Immature natural killer cell (primary cell): ENCODE measurements around the gene KCNJ3. TPM values are rescaled to one million over a fixed set of nuclear protein-coding genes. Genes with fewer than 3 reads are reported as not detected.

Experiments used
- DNase-seq, 3 donors: peaks; one replicate each; pipeline ENCODE4 v3.0.0; 2022; ENCODE audit warnings: mixed read lengths in 1 of 3
- H3K27ac Mint-ChIP-seq, 6 donors: one replicate each; pipeline ENCODE4 v1.8.0; 2020; ENCODE audit warnings: mixed read lengths in 6 of 6, mild to moderate bottlenecking in 5 of 6, inconsistent platforms in 4 of 6, moderate library complexity in 3 of 6
- H3K27me3 Mint-ChIP-seq, 3 donors: one replicate each; pipeline ENCODE4 v1.8.0; 2020 to 2021; ENCODE audit warnings: low read depth in 3 of 3, mild to moderate bottlenecking in 3 of 3, mixed read lengths in 3 of 3, moderate library complexity in 3 of 3, inconsistent platforms in 1 of 3
- H3K36me3 Mint-ChIP-seq, 3 donors: one replicate each; pipeline ENCODE4 v1.8.0; 2020; ENCODE audit warnings: mixed read lengths in 3 of 3, inconsistent platforms in 2 of 3, mild to moderate bottlenecking in 2 of 3
- H3K4me1 Mint-ChIP-seq, 2 donors: one replicate each; pipeline ENCODE4 v1.8.0; 2020; ENCODE audit warnings: inconsistent platforms in 2 of 2, mild to moderate bottlenecking in 2 of 2, mixed read lengths in 2 of 2, moderate library complexity in 1 of 2
- H3K4me3 Mint-ChIP-seq, 5 donors: one replicate each; pipeline ENCODE4 v1.8.0; 2020; ENCODE audit warnings: mild to moderate bottlenecking in 5 of 5, mixed read lengths in 5 of 5, inconsistent platforms in 3 of 5, moderate library complexity in 3 of 5
- H3K9me3 Mint-ChIP-seq, 6 donors: one replicate each; pipeline ENCODE4 v1.8.0; 2020; ENCODE audit warnings: mild to moderate bottlenecking in 6 of 6, mixed read lengths in 6 of 6, inconsistent platforms in 4 of 6, moderate library complexity in 3 of 6
- polyA plus RNA-seq, 3 donors: library from polyadenylated mRNA; unstranded; fragments of 300-500 nt; fragmentation: Illumina TruSeq; gene quantifications; one replicate each; pipeline ENCODE4 v1.2.3, GENCODE V29; 2021

The KCNJ3 gene
- polyA plus RNA-seq, 3 donors from 2014 or later: not detected

DNA sequence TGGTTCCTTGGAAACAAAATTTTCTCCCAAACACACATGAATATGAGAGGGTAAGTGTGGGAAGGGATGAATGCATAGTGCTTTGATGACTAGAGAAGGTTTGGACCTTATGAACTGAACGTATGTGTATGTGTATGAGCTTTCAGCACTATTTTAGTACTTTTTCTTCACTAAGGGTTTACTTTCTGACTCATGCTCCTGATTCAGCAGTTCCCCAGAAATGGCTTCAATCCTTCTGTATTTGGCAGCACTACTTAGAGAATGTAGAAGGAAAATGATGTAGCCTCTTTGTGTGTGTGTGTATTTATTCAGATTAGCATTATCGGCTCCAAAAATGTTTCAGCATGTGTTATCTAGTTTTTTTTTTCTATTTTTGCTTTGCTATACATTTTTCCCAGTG, 22.2 kb downstream of the KCNJ3 start:
- no peak for DNase-seq
- Mint-ChIP-seq H3K36me3 (peaks cover 0 to 3% (median 0%) of the 10 kb centered on the region in 3 donors), H3K27ac (no peak overlapping the region), H3K4me1 (no peaks in the 10 kb centered on the region), H3K9me3 (peaks cover 2 to 34% (median 16%) of the 10 kb centered on the region in 6 donors), H3K4me3 (no peak overlapping the region), H3K27me3 (peaks cover 0 to 2% (median 0%) of the 10 kb centered on the region in 3 donors)

DNA sequence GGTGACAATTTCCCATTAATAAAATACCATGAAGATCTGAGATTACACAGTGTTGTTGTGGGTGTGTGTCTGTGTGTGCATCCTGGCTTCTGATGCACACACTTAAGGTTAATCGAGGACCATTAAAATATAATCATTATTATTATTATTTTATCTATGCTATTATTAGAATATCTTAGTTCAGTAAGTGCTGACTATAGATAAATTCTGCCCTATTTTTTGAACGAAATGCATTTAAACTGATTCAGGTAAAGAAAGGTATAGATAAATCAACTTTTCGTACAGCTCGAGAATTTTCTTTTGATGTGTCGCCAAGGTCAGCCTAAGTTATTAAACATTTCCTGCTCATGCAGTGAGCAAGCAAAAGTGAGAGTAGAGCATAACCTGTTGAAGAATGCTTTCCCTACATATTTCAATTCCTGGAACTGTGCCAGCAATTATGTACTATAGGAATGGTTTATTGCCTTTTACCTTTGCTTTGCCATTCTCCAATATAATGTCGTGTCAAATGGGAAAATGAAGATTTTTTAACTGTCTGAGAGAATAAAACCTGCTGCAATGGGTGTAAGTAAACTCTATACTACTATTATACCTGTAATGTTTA, 25.8 kb downstream of the KCNJ3 start:
- Mint-ChIP-seq H3K27ac (no peak overlapping the region), H3K4me3 (no peak overlapping the region), H3K9me3 (peaks cover 3 to 34% (median 19%) of the 10 kb centered on the region in 6 donors), H3K27me3 (peaks cover 0 to 2% (median 2%) of the 10 kb centered on the region in 3 donors), H3K4me1 (no peaks in the 10 kb centered on the region), H3K36me3 (peaks cover 0 to 3% (median 0%) of the 10 kb centered on the region in 3 donors)
- no peak for DNase-seq

DNA sequence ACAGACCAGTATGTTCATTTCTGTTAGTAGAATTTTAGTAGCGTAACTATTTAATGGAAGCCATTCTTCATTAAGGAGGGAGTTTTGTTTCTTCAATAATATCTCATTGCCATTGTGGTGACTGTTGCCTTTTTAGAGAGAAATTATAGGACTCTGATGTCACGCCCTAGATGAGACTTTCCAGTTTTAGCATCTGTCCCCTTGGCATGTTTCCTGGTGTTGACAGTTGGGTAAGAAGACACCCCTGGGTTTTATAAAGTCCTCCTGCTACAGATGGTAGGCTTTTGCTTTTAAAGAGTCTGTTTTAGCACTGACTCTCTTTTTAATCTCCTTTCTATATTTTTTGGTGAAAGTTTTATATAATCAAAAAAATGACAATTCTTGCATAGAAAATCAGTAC, 41.9 kb downstream of the KCNJ3 start:
- DNase-seq: no peak
- peaks cover 0 to 4% (median 0%) of the 10 kb centered on the region in 3 donors for H3K36me3 Mint-ChIP-seq

DNA sequence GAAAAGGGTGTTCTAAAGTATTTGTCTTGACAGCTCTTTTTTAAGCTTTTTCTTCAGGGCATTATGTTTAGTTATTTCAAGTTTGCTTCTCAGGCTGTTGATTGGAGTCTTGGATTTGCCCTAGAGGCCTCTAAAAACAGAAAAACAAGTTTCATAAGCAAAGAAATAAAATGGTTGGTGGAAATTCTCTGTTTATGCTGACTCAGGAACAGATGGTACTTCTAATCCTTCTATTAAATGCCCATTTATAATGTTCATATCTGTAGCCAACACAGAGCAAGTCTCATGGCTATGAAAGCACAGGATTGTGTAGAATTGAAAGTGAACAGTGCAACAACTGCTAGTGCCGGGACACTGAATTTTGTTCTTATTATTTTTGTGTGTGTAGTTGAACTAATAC, 60.4 kb downstream of the KCNJ3 start:
- H3K4me3 Mint-ChIP-seq: no peak overlapping the region
- no peaks in the 10 kb centered on the region for H3K27me3 Mint-ChIP-seq
- H3K36me3 Mint-ChIP-seq: peaks cover 0 to 3% (median 0%) of the 10 kb centered on the region in 3 donors
- H3K27ac Mint-ChIP-seq: no peak overlapping the region
- DNase-seq: no peak
- H3K4me1 Mint-ChIP-seq: no peaks in the 10 kb centered on the region
- peaks cover 3 to 41% (median 8%) of the 10 kb centered on the region in 6 donors for H3K9me3 Mint-ChIP-seq

More for the DNA sequence above, 41.9 kb downstream of the KCNJ3 start:
- no peak overlapping the region for H3K27ac Mint-ChIP-seq
- no peak overlapping the region for H3K4me3 Mint-ChIP-seq
- H3K4me1 Mint-ChIP-seq: no peaks in the 10 kb centered on the region
- H3K9me3 Mint-ChIP-seq: peaks cover 0 to 47% (median 21%) of the 10 kb centered on the region in 6 donors
- no peaks in the 10 kb centered on the region for H3K27me3 Mint-ChIP-seq

DNA sequence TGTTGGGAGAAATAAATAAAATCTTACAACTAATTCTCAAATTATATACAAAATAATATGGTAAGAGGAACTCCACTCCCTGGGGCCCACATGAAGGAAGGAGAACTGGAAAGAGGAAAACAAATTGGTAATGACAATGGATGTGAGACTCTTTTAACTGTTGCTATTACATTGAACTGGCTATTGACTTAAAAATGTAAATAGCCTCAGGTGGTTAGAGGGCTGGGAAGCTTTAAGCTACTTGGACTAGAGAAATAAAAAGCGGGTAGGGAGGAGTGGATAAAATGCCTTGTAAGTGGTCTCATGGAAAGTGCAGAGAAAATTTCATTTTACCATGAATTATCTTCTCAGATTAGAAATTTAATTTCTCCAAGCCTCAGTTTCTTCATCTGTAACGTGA, 64.1 kb downstream of the KCNJ3 start:
- no peak for DNase-seq
- H3K27ac Mint-ChIP-seq: no peak overlapping the region
- H3K9me3 Mint-ChIP-seq: peaks cover 3 to 36% (median 8%) of the 10 kb centered on the region in 6 donors
- no peak overlapping the region for H3K4me3 Mint-ChIP-seq
- peaks cover 0 to 6% (median 0%) of the 10 kb centered on the region in 3 donors for H3K27me3 Mint-ChIP-seq
- peaks cover 0 to 3% (median 0%) of the 10 kb centered on the region in 3 donors for H3K36me3 Mint-ChIP-seq
- no peaks in the 10 kb centered on the region for H3K4me1 Mint-ChIP-seq

DNA sequence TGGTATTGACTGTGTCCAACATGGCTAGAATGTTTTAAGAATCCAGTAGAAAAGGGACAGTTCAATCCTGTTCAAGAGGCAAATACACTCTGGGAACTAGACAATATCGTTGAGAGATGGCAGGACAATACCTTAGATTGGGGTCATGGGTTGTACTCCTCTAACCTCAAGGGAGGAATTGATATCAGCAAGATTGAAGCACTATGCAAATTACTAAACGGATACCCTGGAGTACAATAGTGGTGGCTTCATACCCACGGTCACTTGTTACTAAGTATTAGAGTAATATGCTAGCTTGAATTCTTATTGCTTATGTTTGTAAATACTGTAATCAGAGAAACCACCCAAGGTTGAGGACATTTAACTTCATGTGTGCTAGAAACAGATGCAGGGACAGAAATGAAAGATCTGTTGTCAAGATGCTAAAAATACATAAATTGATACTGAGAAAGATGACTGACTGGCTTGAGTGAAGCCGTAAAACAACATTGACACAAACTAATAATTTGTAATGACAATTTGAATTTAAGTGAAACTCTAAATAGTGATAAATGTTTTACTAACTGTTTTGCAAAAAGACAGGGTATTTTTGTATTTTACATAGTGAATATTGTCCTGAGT, 73.3 kb downstream of the KCNJ3 start:
- H3K36me3 Mint-ChIP-seq: peaks cover 0 to 5% (median 0%) of the 10 kb centered on the region in 3 donors
- peaks cover 11 to 36% (median 17%) of the 10 kb centered on the region in 6 donors for H3K9me3 Mint-ChIP-seq
- H3K27me3 Mint-ChIP-seq: no peaks in the 10 kb centered on the region
- no peak overlapping the region for H3K4me3 Mint-ChIP-seq
- no peaks in the 10 kb centered on the region for H3K4me1 Mint-ChIP-seq
- no peak overlapping the region for H3K27ac Mint-ChIP-seq
- no peak for DNase-seq

DNA sequence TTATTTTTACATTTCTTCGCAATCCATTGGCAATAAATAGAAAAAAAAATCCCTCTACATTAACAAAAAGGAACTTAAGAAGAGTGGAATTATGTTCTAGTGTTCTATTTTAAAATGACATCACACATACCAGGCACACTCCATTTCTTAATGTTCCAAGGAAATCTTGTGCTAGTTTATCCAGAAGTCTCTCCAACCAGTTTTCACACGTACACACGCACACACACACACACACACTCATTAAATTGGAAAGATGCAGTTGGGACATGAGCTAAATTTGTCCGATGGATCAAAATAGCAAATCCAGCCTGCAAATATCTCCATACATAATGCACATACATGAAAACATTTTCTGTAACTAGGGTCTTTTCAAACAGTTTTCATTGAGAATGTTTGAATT, 78.3 kb downstream of the KCNJ3 start:
- Mint-ChIP-seq H3K27ac (no peak overlapping the region), H3K4me1 (no peaks in the 10 kb centered on the region)

DNA sequence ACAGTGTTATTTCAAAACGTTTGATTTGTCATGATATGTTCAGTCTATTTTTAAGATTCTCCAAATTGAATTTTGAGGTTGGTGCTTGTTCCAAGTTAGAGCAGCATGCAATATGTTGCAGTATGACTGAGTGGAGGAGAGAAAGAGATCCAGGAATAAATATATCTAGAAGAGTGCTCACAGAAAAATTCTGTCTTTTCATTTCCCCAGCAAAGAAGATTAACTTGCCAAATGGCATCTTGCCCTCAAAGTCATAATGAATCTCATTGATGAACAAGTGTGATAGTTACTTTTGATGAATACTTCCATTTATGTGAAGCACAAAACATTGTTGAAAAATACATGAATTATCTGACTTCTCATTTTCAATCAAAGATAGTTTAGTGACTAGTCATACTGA, 95.9 kb downstream of the KCNJ3 start:
- Mint-ChIP-seq H3K27ac (no peak overlapping the region), H3K4me3 (no peak overlapping the region), H3K9me3 (peaks cover 2 to 37% (median 10%) of the 10 kb centered on the region in 6 donors), H3K27me3 (peaks cover 0 to 2% (median 0%) of the 10 kb centered on the region in 3 donors), H3K4me1 (no peaks in the 10 kb centered on the region), H3K36me3 (no peaks in the 10 kb centered on the region)
- DNase-seq: no peak

More for the DNA sequence above, 78.3 kb downstream of the KCNJ3 start:
- Mint-ChIP-seq H3K36me3 (no peaks in the 10 kb centered on the region), H3K27me3 (no peaks in the 10 kb centered on the region), H3K9me3 (peaks cover 13 to 41% (median 22%) of the 10 kb centered on the region in 6 donors), H3K4me3 (no peak overlapping the region)
- no peak for DNase-seq

DNA sequence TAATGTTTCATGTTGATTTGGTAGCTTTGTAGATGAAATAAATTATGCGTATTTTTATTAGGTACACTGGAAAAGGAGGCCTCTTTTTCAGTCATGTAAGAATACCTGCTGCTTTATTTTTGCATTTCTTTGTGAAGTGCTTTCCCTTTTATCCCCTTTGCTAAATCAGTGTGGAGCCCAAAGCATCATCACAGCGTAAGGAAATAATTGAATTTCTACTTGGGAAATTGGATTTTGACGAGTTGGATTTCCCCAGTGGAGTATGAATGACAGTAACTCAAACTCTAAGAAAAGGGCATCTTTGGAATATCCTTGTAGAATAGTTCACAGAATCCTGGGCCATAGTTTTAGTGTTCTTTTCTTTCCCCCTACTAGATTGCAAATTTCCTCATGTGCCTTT, 97.2 kb downstream of the KCNJ3 start:
- Mint-ChIP-seq H3K27me3 (peaks cover 0 to 2% (median 0%) of the 10 kb centered on the region in 3 donors), H3K36me3 (no peaks in the 10 kb centered on the region), H3K27ac (no peak overlapping the region), H3K9me3 (peaks cover 0 to 30% (median 12%) of the 10 kb centered on the region in 6 donors), H3K4me1 (no peaks in the 10 kb centered on the region), H3K4me3 (no peak overlapping the region)
- no peak for DNase-seq

DNA sequence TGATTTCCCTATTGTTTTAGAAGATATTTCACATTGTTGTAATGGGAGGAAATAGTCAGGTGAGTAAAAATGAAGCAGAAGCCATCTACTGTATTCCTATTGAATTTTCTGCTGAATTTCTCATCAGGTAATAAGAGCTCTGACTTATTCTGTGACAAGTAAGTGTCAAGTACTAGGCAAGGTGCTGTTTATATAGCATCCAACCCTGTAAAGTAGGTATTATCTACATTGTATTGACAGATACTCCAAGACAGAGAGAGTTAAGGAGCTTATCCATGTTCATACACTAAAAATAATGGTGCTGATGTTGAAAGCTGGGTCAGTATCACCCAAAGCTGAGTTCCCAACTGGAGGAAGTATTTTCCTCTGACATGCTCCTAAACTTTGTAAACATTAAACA, 106.0 kb downstream of the KCNJ3 start:
- peaks cover 0 to 4% (median 2%) of the 10 kb centered on the region in 3 donors for H3K27me3 Mint-ChIP-seq
- peaks cover 4 to 36% (median 15%) of the 10 kb centered on the region in 6 donors for H3K9me3 Mint-ChIP-seq
- peaks cover 0 to 3% (median 0%) of the 10 kb centered on the region in 3 donors for H3K36me3 Mint-ChIP-seq
- no peak for DNase-seq
- no peak overlapping the region for H3K27ac Mint-ChIP-seq
- H3K4me3 Mint-ChIP-seq: no peak overlapping the region
- H3K4me1 Mint-ChIP-seq: no peaks in the 10 kb centered on the region

DNA sequence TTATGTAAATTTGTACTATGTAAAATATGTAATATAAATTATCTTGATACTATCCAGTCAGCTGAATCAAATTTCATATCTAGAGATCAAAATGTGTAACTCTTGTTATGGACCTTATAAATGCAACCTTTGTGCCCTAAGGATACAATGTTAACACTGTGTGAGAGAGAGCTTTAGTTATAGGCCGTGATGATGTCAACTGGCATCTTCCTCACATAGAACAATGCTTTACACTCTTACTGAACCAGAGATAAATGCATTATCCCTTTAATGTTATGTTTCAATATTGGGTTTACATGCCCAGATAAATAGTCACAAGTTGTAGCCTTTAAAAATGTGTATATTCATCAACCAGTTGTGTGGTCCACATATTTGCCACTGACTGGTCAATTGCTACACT, 115.1 kb downstream of the KCNJ3 start:
- H3K27me3 Mint-ChIP-seq: peaks cover 0 to 2% (median 0%) of the 10 kb centered on the region in 3 donors
- H3K4me1 Mint-ChIP-seq: no peaks in the 10 kb centered on the region
- peaks cover 6 to 33% (median 10%) of the 10 kb centered on the region in 6 donors for H3K9me3 Mint-ChIP-seq
- no peaks in the 10 kb centered on the region for H3K36me3 Mint-ChIP-seq
- no peak overlapping the region for H3K27ac Mint-ChIP-seq
- no peak overlapping the region for H3K4me3 Mint-ChIP-seq
- no peak for DNase-seq

DNA sequence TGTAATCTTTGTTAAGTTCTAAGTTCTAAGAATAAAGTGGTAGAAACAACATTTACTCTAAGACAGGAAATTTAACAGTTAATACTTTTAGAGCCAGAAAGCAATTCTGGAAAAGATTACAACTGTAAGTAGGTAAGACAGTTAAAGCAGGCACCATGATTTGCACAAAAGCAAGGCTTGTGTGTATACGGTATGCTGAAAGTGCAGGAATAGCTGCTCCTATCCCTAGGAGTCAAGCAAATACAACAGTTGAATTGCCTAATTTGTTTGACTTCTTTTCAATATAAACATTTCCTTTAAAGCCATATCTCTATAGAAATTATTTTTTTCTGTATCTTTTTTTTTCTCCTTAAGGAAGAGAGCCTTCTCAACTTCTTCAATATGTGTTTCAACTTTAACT, 116.4 kb downstream of the KCNJ3 start:
- peaks cover 4 to 27% (median 10%) of the 10 kb centered on the region in 6 donors for H3K9me3 Mint-ChIP-seq
- DNase-seq: no peak
- H3K4me3 Mint-ChIP-seq: no peak overlapping the region
- no peaks in the 10 kb centered on the region for H3K27me3 Mint-ChIP-seq
- H3K4me1 Mint-ChIP-seq: no peaks in the 10 kb centered on the region
- no peaks in the 10 kb centered on the region for H3K36me3 Mint-ChIP-seq
- no peak overlapping the region for H3K27ac Mint-ChIP-seq

DNA sequence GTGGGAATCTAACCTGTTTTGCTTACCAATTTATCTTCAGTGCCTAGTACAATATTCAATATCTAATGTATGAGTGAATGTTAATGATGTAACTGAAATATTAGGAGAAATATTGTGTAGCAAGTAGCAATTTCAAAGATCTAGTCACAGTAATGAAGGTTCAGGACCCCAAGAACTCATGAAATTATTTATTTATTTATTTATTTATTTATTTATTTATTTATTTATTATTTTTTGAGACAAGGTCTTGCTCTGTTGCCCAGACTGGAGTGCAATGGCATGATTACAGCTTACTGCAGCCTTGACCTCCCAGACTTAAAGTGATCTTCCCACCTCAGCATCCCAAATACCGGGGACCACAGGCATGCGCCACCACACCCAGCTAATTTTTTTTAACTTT, 126.9 kb downstream of the KCNJ3 start:
- H3K27me3 Mint-ChIP-seq: peaks cover 0 to 5% (median 0%) of the 10 kb centered on the region in 3 donors
- H3K4me3 Mint-ChIP-seq: no peak overlapping the region
- H3K36me3 Mint-ChIP-seq: no peaks in the 10 kb centered on the region

DNA sequence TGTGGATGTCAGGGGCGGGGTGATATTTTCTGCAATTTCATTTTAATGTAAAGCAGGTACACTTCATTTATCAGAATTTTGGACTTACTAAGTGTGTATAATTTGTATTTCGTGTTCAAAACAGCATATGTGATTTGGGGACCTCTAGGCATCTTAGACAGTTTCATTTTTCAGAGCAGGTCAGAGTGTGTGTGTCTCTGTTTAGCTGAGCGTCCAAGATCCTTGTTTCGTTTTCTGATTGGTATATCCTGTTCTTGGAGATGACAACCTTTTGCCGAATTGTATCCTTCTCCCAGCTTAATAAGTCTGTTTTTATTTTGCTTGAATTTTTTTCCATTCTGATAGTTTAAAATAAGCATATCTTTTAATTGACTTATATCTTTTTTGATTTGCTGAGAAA, 128.3 kb downstream of the KCNJ3 start:
- peaks cover 0 to 3% (median 0%) of the 10 kb centered on the region in 3 donors for H3K27me3 Mint-ChIP-seq

More for the DNA sequence above, 126.9 kb downstream of the KCNJ3 start:
- Mint-ChIP-seq H3K27ac (no peak overlapping the region), H3K4me1 (no peaks in the 10 kb centered on the region), H3K9me3 (peaks cover 1 to 23% (median 12%) of the 10 kb centered on the region in 6 donors)
- no peak for DNase-seq

More for the DNA sequence above, 128.3 kb downstream of the KCNJ3 start:
- Mint-ChIP-seq H3K4me3 (no peak overlapping the region), H3K9me3 (peaks cover 1 to 25% (median 8%) of the 10 kb centered on the region in 6 donors), H3K4me1 (no peaks in the 10 kb centered on the region), H3K27ac (no peak overlapping the region), H3K36me3 (no peaks in the 10 kb centered on the region)
- DNase-seq: no peak
